ENCODE measurements around the gene ATM.

The ATM gene

GRCh38 chr11:108210441-108210840 lies 12.4 kb upstream of the ATM start:
- H3K36me3 ChIP-seq (ENCODE audit: control insufficient read depth in 2 of 2, insufficient read depth in 1 of 2, low read length in 2 of 2) = peaks cover 5 to 85% of the 10 kb centered on the region in 2 experiments; a peak in 2 of 3 replicates
- H3K9me3 ChIP-seq (ENCODE audit: control insufficient read depth, insufficient read depth, low read depth, low read length) = no peaks in the 10 kb centered on the region
- H3K4me1 ChIP-seq (ENCODE audit: control insufficient read depth, insufficient read depth, low read length) = no peaks in the 10 kb centered on the region
- no peak overlapping the region for H3K4me3 ChIP-seq (ENCODE audit: low read depth, low read length)
- no peak overlapping the region for H3K27ac ChIP-seq (ENCODE audit: extremely low read depth, low read depth, low read length)
- CTCF ChIA-PET = no interaction called here
- TF ChIP-seq KLF10 (tag by site-specific recombination; IDR thresholded peaks at IDR 0.05) (no peak), KLF1 (tag by site-specific recombination; IDR thresholded peaks at IDR 0.05) (no peak), ZFP69B (tag by site-specific recombination; IDR thresholded peaks at IDR 0.05) (no peak), ZNF555 (tag by site-specific recombination; conservative IDR thresholded peaks at IDR 0.05) (no peak), GLIS1 (tag by site-specific recombination; IDR thresholded peaks at IDR 0.05) (no peak), PRDM4 (tag by site-specific recombination; IDR thresholded peaks at IDR 0.05) (no peak), ZNF292 (tag by site-specific recombination; IDR thresholded peaks at IDR 0.05; ENCODE audit: borderline replicate concordance, low read depth) (no peak), ZNF585B (tag by site-specific recombination; IDR thresholded peaks at IDR 0.05) (no peak), ZNF324 (tag by site-specific recombination; IDR thresholded peaks at IDR 0.05) (no peak)
- POLR2A ChIA-PET = no interaction called here

GRCh38 chr11:108213784-108214183 lies 9.1 kb upstream of the ATM start:
- CTCF ChIA-PET = no interaction called here
- POLR2A ChIA-PET = no interaction called here
- Histone ChIP-seq H3K27ac (ENCODE audit: extremely low read depth, low read depth, low read length) (no peak overlapping the region), H3K9me3 (ENCODE audit: control insufficient read depth, insufficient read depth, low read depth, low read length) (no peaks in the 10 kb centered on the region), H3K4me3 (ENCODE audit: low read depth, low read length) (no peak overlapping the region), H3K4me1 (ENCODE audit: control insufficient read depth, insufficient read depth, low read length) (no peaks in the 10 kb centered on the region), H3K36me3 (ENCODE audit: control insufficient read depth in 2 of 2, insufficient read depth in 1 of 2, low read length in 2 of 2) (peaks cover 4 to 69% of the 10 kb centered on the region in 2 experiments; a peak in 2 of 3 replicates)
- TF ChIP-seq SCRT1 (tag by site-specific recombination; IDR thresholded peaks at IDR 0.05; ENCODE audit: borderline replicate concordance) (no peak), ZNF404 (tag by site-specific recombination; IDR thresholded peaks at IDR 0.05) (no peak), ZNF140 (tag by site-specific recombination; IDR thresholded peaks at IDR 0.05) (no peak), ZNF19 (tag by site-specific recombination; IDR thresholded peaks at IDR 0.05; ENCODE audit: low read depth) (no peak)

- Histone ChIP-seq H3K4me1 (ENCODE audit: control insufficient read depth, insufficient read depth, low read length) (no peaks in the 10 kb centered on the region), H3K36me3 (ENCODE audit: control insufficient read depth in 2 of 2, insufficient read depth in 1 of 2, low read length in 2 of 2) (peaks cover 0 to 52% of the 10 kb centered on the region in 2 experiments; a peak in 2 of 3 replicates), H3K27ac (ENCODE audit: extremely low read depth, low read depth, low read length) (no peak overlapping the region), H3K4me3 (ENCODE audit: low read depth, low read length) (no peak overlapping the region), H3K9me3 (ENCODE audit: control insufficient read depth, insufficient read depth, low read depth, low read length) (no peaks in the 10 kb centered on the region)
- POLR2A ChIA-PET = no interaction called here
- CTCF ChIA-PET = interaction anchor here (0.6 to 0.9 kb wide), 2 partner anchors 23 to 100 kb away, joined by 3 to 6 read pairs; no protein-coding TSS in a partner anchor
- no peak for TF ChIP-seq ZNF488 (tag by site-specific recombination; IDR thresholded peaks at IDR 0.05)
- no peak for TF ChIP-seq ZNF514 (tag by site-specific recombination; IDR thresholded peaks at IDR 0.05)
- no peak for TF ChIP-seq ZNF18 (tag by site-specific recombination; IDR thresholded peaks at IDR 0.05)
- TF ChIP-seq ZNF266 (tag by site-specific recombination; IDR thresholded peaks at IDR 0.05; ENCODE audit: low read depth) = no peak
- TF ChIP-seq, protein P1, sequence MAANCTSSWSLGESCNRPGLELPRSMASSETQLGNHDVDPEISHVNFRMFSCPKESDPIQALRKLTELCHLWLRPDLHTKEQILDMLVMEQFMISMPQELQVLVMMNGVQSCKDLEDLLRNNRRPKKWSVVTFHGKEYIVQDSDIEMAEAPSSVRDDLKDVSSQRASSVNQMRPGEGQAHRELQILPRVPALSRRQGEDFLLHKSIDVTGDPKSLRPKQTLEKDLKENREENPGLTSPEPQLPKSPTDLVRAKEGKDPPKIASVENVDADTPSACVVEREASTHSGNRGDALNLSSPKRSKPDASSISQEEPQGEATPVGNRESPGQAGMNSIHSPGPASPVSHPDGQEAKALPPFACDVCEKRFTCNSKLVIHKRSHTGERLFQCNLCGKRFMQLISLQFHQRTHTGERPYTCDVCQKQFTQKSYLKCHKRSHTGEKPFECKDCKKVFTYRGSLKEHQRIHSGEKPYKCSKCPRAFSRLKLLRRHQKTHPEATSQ (tag by site-specific recombination; IDR thresholded peaks at IDR 0.05) = no peak
- TF ChIP-seq ZBTB17 (tag by site-specific recombination; IDR thresholded peaks at IDR 0.05) = no peak
- TF ChIP-seq ZNF23 (tag by site-specific recombination; IDR thresholded peaks at IDR 0.05; ENCODE audit: borderline replicate concordance) = no peak
- TF ChIP-seq ZNF48 (tag by site-specific recombination; IDR thresholded peaks at IDR 0.05) = no peak
- no peak for TF ChIP-seq SCRT2 (tag by site-specific recombination; IDR thresholded peaks at IDR 0.05)
- no peak for TF ChIP-seq YY1 (tag by site-specific recombination; IDR thresholded peaks at IDR 0.05)
- TF ChIP-seq ZNF354C (tag by site-specific recombination; IDR thresholded peaks at IDR 0.05; ENCODE audit: borderline replicate concordance, low read depth) = no peak
- no peak for TF ChIP-seq TRIM28 (IDR thresholded peaks at IDR 0.05; ENCODE audit: borderline replicate concordance, low read length)
- no peak for TF ChIP-seq ZNF426 (tag by site-specific recombination; IDR thresholded peaks at IDR 0.05)
- TF ChIP-seq PBX3 (CRISPR knock-in tag; IDR thresholded peaks at IDR 0.05) = no peak
These were observed 5.9 kb upstream of the ATM start for GRCh38 chr11:108216988-108217387.
